Keratinocyte (primary cell): ENCODE results near the gene NAB1. TPM values are rescaled to one million over a fixed set of nuclear protein-coding genes. Genes with fewer than 3 reads are reported as not detected.
A peak's percentile ranks its signal among the peaks of the same experiment; 100 is the strongest.

Experiments
- DNase-seq: peaks from one replicate; pipeline ENCODE4 v3.0.0-alpha.2; 2011; ENCODE audit warnings: low read depth, missing footprints, low spot score
- FAIRE-seq: peaks from 2 replicates; lab custom pipeline; 2011; peaks lifted over from hg19 to GRCh38; lab: Jason Lieb, UNC
- H2AFZ ChIP-seq: 2 replicates; pipeline ENCODE4 v1.6.0; 2012; ENCODE audit warnings: low read length, control low read depth, inconsistent platforms; ENCODE audit not compliant: control insufficient read depth
- H3K27ac ChIP-seq: 2 replicates; pipeline ENCODE4 v1.5.1; 2011; ENCODE audit warnings: low read length; ENCODE audit not compliant: control insufficient read depth, insufficient read depth
- H3K27me3 ChIP-seq: 3 replicates; pipeline ENCODE4 v1.6.0; 2011; ENCODE audit warnings: low read length; ENCODE audit not compliant: control insufficient read depth, insufficient read depth; ENCODE audit errors: extremely low read depth
- H3K36me3 ChIP-seq, 2 experiments: 2 replicates in 1 of 2; 3 replicates in 1 of 2; pipeline ENCODE4 v1.5.1; 2011; ENCODE audit warnings: low read length in 2 of 2, mild to moderate bottlenecking in 1 of 2; ENCODE audit not compliant: control insufficient read depth in 2 of 2, insufficient read depth in 2 of 2; ENCODE audit errors: extremely low read depth in 1 of 2
- H3K4me1 ChIP-seq: 3 replicates; pipeline ENCODE4 v1.5.1; 2011; ENCODE audit warnings: low read length; ENCODE audit not compliant: control insufficient read depth, insufficient read depth; ENCODE audit errors: extremely low read depth
- H3K4me2 ChIP-seq: 3 replicates; pipeline ENCODE4 v1.6.0; 2011; ENCODE audit warnings: low read depth, low read length; ENCODE audit not compliant: control insufficient read depth, insufficient read depth; ENCODE audit errors: extremely low read depth
- H3K4me3 ChIP-seq, 3 experiments: fragments of 200-600 bp in 1 of 3; sonication (generic) in 1 of 3; 2 replicates in 2 of 3; 3 replicates in 1 of 3; pipeline ENCODE4 v1.5.1; 2011 to 2016; ENCODE audit warnings: low read length in 3 of 3, mild to moderate bottlenecking in 3 of 3, control low read depth in 2 of 3, inconsistent platforms in 1 of 3, low read depth in 1 of 3, mixed read lengths in 1 of 3, mixed run types in 1 of 3, moderate library complexity in 1 of 3; ENCODE audit not compliant: control insufficient read depth in 2 of 3, insufficient read depth in 2 of 3; ENCODE audit errors: extremely low read depth in 1 of 3
- H3K79me2 ChIP-seq: 2 replicates; pipeline ENCODE4 v1.6.0; 2012; ENCODE audit warnings: low read length; ENCODE audit not compliant: control insufficient read depth, insufficient read depth
- H3K9ac ChIP-seq: 3 replicates; pipeline ENCODE4 v1.6.0; 2011; ENCODE audit warnings: low read length; ENCODE audit not compliant: control insufficient read depth, insufficient read depth; ENCODE audit errors: extremely low read depth
- H3K9me1 ChIP-seq: 3 replicates; pipeline ENCODE4 v1.6.0; 2011; ENCODE audit warnings: low read length; ENCODE audit not compliant: control insufficient read depth, insufficient read depth; ENCODE audit errors: extremely low read depth
- H3K9me3 ChIP-seq: 2 replicates; pipeline ENCODE4 v1.5.1; 2012; ENCODE audit warnings: low read depth, low read length; ENCODE audit not compliant: control insufficient read depth
- H4K20me1 ChIP-seq: 3 replicates; pipeline ENCODE4 v1.6.0; 2011; ENCODE audit warnings: low read length; ENCODE audit not compliant: control insufficient read depth, insufficient read depth; ENCODE audit errors: extremely low read depth
- EZH2 ChIP-seq: IDR thresholded peaks from one replicate; pipeline ENCODE4 v1.6.1; 2012; ENCODE audit warnings: inconsistent platforms, mild to moderate bottlenecking, low read length, moderate library complexity
- dilution Hi-C: fragments of 300-500 bp; cut with MboI; formaldehyde crosslinking; loops from one replicate; pipeline ENCODE4 v1.7.0; 2020; ENCODE audit warnings: low sequenced_read_pairs; ENCODE audit not compliant: extremely low pct_ligation_motif_present
- polyA plus RNA-seq, 5 experiments: library from polyadenylated mRNA; depleted of rRNA in 3 of 5; stranded (reverse) in 3 of 5; stranded (forward) in 1 of 5; unstranded in 1 of 5; fragments of >200 nt; gene quantifications; 1 replicate in 1 of 5; 2 replicates in 3 of 5; 3 replicates in 1 of 5; pipeline versions ENCODE4 v1.2.1 to v1.2.3, GENCODE V29; 2011 to 2012; ENCODE audit warnings: missing spikeins in 2 of 5, low read depth in 1 of 5, low replicate concordance in 1 of 5
- TF ChIP-seq, protein P1 (sequence below), 3 experiments: IDR thresholded peaks in 1 of 3; conservative IDR thresholded peaks in 1 of 3; optimal IDR thresholded peaks in 1 of 3; 2 replicates in 2 of 3; 3 replicates in 1 of 3; pipeline versions ENCODE3 to v1.5.1; 2011; ENCODE audit warnings: low read length in 3 of 3, mild to moderate bottlenecking in 3 of 3, moderate library complexity in 2 of 3, control low read depth in 1 of 3, inconsistent platforms in 1 of 3; ENCODE audit not compliant: insufficient read depth in 2 of 3; ENCODE audit errors: extremely low read depth in 1 of 3

Gene NAB1
- polyA plus RNA-seq, 1 donor (not counting 4 experiments of a cell fraction or from before 2014, with no cell fraction given), result 24.3 TPM

GRCh38 chr2:190659553-190659952, 10.7 kb downstream of the NAB1 start:
- H3K27ac ChIP-seq, result no peak overlapping the region
- H3K4me2 ChIP-seq, result no peak overlapping the region
- H3K9me1 ChIP-seq, result no peaks in the 10 kb centered on the region
- no peaks in the 10 kb centered on the region for H4K20me1 ChIP-seq
- no peak overlapping the region for H3K9ac ChIP-seq
- H3K4me1 ChIP-seq, result peaks cover 3% of the 10 kb centered on the region
- H3K9me3 ChIP-seq, result no peaks in the 10 kb centered on the region
- dilution Hi-C loops, result no loop called here
- H3K36me3 ChIP-seq, result peaks cover 1 to 5% of the 10 kb centered on the region in 2 experiments
- no peak overlapping the region for H3K4me3 ChIP-seq
- no peak for FAIRE-seq
- H3K27me3 ChIP-seq, result no peaks in the 10 kb centered on the region
- TF ChIP-seq, protein P1, sequence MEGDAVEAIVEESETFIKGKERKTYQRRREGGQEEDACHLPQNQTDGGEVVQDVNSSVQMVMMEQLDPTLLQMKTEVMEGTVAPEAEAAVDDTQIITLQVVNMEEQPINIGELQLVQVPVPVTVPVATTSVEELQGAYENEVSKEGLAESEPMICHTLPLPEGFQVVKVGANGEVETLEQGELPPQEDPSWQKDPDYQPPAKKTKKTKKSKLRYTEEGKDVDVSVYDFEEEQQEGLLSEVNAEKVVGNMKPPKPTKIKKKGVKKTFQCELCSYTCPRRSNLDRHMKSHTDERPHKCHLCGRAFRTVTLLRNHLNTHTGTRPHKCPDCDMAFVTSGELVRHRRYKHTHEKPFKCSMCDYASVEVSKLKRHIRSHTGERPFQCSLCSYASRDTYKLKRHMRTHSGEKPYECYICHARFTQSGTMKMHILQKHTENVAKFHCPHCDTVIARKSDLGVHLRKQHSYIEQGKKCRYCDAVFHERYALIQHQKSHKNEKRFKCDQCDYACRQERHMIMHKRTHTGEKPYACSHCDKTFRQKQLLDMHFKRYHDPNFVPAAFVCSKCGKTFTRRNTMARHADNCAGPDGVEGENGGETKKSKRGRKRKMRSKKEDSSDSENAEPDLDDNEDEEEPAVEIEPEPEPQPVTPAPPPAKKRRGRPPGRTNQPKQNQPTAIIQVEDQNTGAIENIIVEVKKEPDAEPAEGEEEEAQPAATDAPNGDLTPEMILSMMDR (optimal IDR thresholded peaks at IDR 0.05 in 1 of 3, IDR thresholded peaks at IDR 0.05 in 1 of 3, conservative IDR thresholded peaks at IDR 0.05 in 1 of 3; ENCODE audit: extremely low read depth in 1 of 3, insufficient read depth in 2 of 3, low read length in 3 of 3), result no peak
- TF ChIP-seq EZH2, result no peak
- DNase-seq, result no peak
- no peak overlapping the region for H2AFZ ChIP-seq
- peaks cover 63% of the 10 kb centered on the region for H3K79me2 ChIP-seq

DNA sequence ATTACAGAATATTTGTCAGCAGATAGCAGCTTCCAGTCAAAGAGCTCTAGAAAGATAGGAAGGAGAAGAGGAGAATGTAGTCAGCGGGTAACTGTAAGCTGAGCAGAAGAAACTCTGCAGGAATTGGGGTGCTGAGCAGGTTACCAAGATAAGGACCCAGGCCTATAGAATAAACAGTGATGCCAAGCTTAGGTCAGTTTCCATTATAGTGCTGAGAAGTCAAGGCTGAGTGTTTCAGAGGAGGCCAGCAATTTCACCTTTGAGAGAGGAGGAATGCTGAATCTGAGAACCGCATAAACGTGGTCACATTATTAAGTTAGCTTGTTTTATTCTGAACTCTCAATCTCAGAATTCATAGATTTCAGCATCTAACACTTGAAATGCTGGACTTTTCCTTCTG, 13.9 kb downstream of the NAB1 start:
- Histone ChIP-seq H3K9me3 (no peaks in the 10 kb centered on the region), H3K9ac (no peak overlapping the region), H3K4me3 (no peak overlapping the region), H2AFZ (no peak overlapping the region), H3K4me2 (no peak overlapping the region), H3K36me3 (peaks cover 1 to 5% of the 10 kb centered on the region in 2 experiments), H3K79me2 (peaks cover 45% of the 10 kb centered on the region), H3K27ac (no peak overlapping the region), H4K20me1 (no peaks in the 10 kb centered on the region), H3K9me1 (no peaks in the 10 kb centered on the region), H3K27me3 (no peaks in the 10 kb centered on the region), H3K4me1 (peaks cover 10% of the 10 kb centered on the region)
- dilution Hi-C loops, result no loop called here
- peak; percentile 71 for FAIRE-seq
- DNase-seq, result no peak
- no peak for TF ChIP-seq EZH2
- TF ChIP-seq, protein P1 (optimal IDR thresholded peaks at IDR 0.05 in 1 of 3, IDR thresholded peaks at IDR 0.05 in 1 of 3, conservative IDR thresholded peaks at IDR 0.05 in 1 of 3; ENCODE audit: extremely low read depth in 1 of 3, insufficient read depth in 2 of 3, low read length in 3 of 3), result no peak
